ENCODE measurements around the gene TMEM259. TPM values are rescaled to one million over a fixed set of nuclear protein-coding genes. Genes with fewer than 3 reads are reported as not detected.

Gene TMEM259
- total and polyA plus RNA-seq, 2 donors (not counting 3 experiments of a cell fraction or from before 2014, with no cell fraction given) = 142 to 297 TPM

DNA sequence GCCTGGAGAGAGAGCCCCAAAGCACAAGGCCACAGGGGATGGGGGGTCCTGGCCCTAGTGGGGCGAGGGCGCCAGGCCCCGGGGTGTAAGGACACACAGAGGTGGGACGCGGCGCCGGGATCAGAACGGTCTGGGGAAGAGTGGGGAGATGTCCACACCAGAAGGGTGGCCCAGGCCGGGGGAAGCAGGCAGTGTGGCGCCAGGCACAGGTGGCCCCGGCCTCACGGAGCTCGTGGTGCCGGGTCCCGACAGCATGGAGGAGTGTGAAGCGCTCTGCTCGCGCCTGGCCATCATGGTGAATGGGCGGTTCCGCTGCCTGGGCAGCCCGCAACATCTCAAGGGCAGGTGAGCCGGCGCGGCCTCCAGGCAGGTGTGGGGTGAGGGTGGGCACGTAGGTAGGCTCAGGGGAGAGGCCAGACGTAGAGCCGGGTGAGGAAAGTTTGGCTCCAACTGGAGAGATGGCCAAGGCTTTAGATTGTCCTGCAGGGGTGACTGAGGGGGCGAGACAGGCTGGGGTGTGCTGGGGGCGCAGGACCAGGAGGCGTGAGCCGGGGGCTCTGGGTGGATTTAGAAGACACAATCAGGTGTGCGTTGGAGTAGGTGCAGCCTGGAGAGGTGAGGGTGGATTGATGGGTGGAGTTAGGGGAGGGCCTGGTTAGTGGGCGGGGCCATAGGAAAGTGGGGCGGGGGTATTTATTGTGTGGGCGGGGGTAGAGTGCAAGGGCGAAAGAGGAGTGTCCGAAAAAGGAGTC, 43.2 kb upstream of the TMEM259 start:
- Histone ChIP-seq H3K4me1 (ENCODE audit: control insufficient read depth, extremely low read depth, insufficient read depth, low read length) (peaks cover 24% of the 10 kb centered on the region), H3K27me3 (ENCODE audit: control insufficient read depth in 2 of 2, insufficient read depth in 2 of 2, low read length in 2 of 2) (no peaks in the 10 kb centered on the region), H3K9ac (replicated peaks; ENCODE audit: extremely low read depth, insufficient read depth, low read length) (no peak overlapping the region), H3K79me2 (ENCODE audit: control insufficient read depth, insufficient read depth, low read length) (no peaks in the 10 kb centered on the region), H3K9me3 (replicated peaks; ENCODE audit: control insufficient read depth, insufficient read depth, low read length) (no peaks in the 10 kb centered on the region), H2AFZ (ENCODE audit: low read depth, low read length) (no peak overlapping the region), H3K27ac (ENCODE audit: insufficient read depth, low read depth, low read length) (no peak overlapping the region), H4K20me1 (replicated peaks; ENCODE audit: control insufficient read depth, extremely low read depth, insufficient read depth, low read length) (no peaks in the 10 kb centered on the region), H3K4me2 (ENCODE audit: insufficient read depth, low read length) (no peak overlapping the region), H3K4me3 (replicated peaks in 1 of 3; ENCODE audit: insufficient read depth in 1 of 3, low read depth in 1 of 3, low read length in 3 of 3) (no peak overlapping the region), H3K9me1 (replicated peaks; ENCODE audit: control insufficient read depth, extremely low read depth, insufficient read depth, low read length) (no peaks in the 10 kb centered on the region), H3K36me3 (ENCODE audit: control insufficient read depth in 2 of 2, extremely low read depth in 1 of 2, insufficient read depth in 2 of 2, low read length in 2 of 2) (no peaks in the 10 kb centered on the region)
- TF ChIP-seq, protein P1, sequence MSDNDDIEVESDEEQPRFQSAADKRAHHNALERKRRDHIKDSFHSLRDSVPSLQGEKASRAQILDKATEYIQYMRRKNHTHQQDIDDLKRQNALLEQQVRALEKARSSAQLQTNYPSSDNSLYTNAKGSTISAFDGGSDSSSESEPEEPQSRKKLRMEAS (IDR thresholded peaks at IDR 0.05; ENCODE audit: insufficient read depth, insufficient read length) = no peak
- TF ChIP-seq POLR2A (IDR thresholded peaks at IDR 0.05; ENCODE audit: low read depth, low read length) (no peak), GATA2 (IDR thresholded peaks at IDR 0.05; ENCODE audit: insufficient read depth, insufficient read length, low read depth, low read length) (no peak), MYC (IDR thresholded peaks at IDR 0.05; ENCODE audit: low read depth, low read length) (no peak)
- CTCF ChIA-PET = interaction anchor here (1.0 to 1.9 kb wide), 14 partner anchors 9 to 150 kb away, joined by 3 to 13 read pairs (median 6); partner anchors contain the start of genes CNN2 and GPX4
- DNase-seq (ENCODE audit: low read depth, low spot score) (no peak), FAIRE-seq (no peak)
- POLR2A ChIA-PET = interaction anchor here (0.8 to 1.2 kb wide), 2 partner anchors 35 to 38 kb away, joined by 3 to 4 read pairs; no protein-coding TSS in a partner anchor
- intact Hi-C loops (cut with micrococcal nuclease) = no loop called here
- BruUV-seq (replicated peaks) = no TSS peak
- dilution Hi-C loops (cut with MboI; ENCODE audit: extremely low pct_ligation_motif_present, low sequenced_read_pairs) = no loop called here

DNA sequence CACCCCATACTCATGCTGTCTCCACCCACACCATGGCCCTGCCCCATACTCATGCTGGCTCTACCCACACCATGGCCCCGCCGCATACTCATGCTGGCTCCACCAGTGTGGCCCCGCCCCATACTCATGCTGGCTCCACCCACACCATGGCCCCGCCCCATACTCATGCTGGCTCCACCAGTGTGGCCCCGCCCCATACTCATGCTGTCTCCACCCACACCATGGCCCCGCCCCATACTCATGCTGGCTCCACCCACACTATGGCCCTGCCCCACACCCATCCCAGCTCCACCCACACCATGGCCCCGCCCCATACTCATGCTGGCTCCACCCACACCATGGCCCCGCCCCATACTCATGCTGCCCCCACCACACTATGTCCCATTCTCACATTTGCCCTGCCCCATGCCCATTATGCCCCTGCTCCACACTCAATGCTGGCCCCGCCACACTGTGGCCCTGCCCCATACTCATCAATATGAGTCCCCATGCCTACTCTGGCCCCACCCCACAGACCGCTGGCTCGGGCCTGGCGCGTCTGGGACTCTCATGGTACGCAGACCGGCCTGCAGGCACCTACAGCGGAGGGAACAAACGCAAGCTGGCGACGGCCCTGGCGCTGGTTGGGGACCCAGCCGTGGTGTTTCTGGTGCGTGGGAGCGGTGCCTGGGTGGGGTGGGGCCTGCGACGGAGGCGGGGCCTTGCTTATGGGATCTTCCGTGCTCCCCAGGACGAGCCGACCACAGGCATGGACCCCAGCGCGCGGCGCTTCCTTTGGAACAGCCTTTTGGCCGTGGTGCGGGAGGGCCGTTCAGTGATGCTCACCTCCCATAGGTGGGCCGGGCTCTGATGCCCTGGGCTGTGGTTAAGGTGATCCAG, 42.3 kb upstream of the TMEM259 start:
- Histone ChIP-seq H3K9ac (replicated peaks; ENCODE audit: extremely low read depth, insufficient read depth, low read length) (no peak overlapping the region), H3K4me3 (replicated peaks in 1 of 3; ENCODE audit: insufficient read depth in 1 of 3, low read depth in 1 of 3, low read length in 3 of 3) (no peak overlapping the region), H3K79me2 (ENCODE audit: control insufficient read depth, insufficient read depth, low read length) (no peaks in the 10 kb centered on the region), H3K36me3 (ENCODE audit: control insufficient read depth in 2 of 2, extremely low read depth in 1 of 2, insufficient read depth in 2 of 2, low read length in 2 of 2) (no peaks in the 10 kb centered on the region), H3K9me3 (replicated peaks; ENCODE audit: control insufficient read depth, insufficient read depth, low read length) (no peaks in the 10 kb centered on the region), H4K20me1 (replicated peaks; ENCODE audit: control insufficient read depth, extremely low read depth, insufficient read depth, low read length) (no peaks in the 10 kb centered on the region), H3K9me1 (replicated peaks; ENCODE audit: control insufficient read depth, extremely low read depth, insufficient read depth, low read length) (no peaks in the 10 kb centered on the region), H3K4me1 (ENCODE audit: control insufficient read depth, extremely low read depth, insufficient read depth, low read length) (peaks cover 22% of the 10 kb centered on the region), H2AFZ (ENCODE audit: low read depth, low read length) (no peak overlapping the region), H3K27me3 (ENCODE audit: control insufficient read depth in 2 of 2, insufficient read depth in 2 of 2, low read length in 2 of 2) (no peaks in the 10 kb centered on the region), H3K4me2 (ENCODE audit: insufficient read depth, low read length) (no peak overlapping the region), H3K27ac (ENCODE audit: insufficient read depth, low read depth, low read length) (no peak overlapping the region)
- ChIA-PET CTCF (no interaction called here), POLR2A (no interaction called here)
- BruUV-seq (replicated peaks) = no TSS peak
- dilution Hi-C loops (cut with MboI; ENCODE audit: extremely low pct_ligation_motif_present, low sequenced_read_pairs) (no loop called here), intact Hi-C loops (cut with micrococcal nuclease) (no loop called here)
- FAIRE-seq = no peak
- DNase-seq (ENCODE audit: low read depth, low spot score) = no peak
- TF ChIP-seq POLR2AphosphoS5 (IDR thresholded peaks at IDR 0.05; ENCODE audit: insufficient read depth, low read depth, low read length) = no peak
- no peak for TF ChIP-seq JUN (IDR thresholded peaks at IDR 0.05; ENCODE audit: borderline replicate concordance, insufficient read depth, insufficient read length, low read depth)
- no peak for TF ChIP-seq GATA2 (IDR thresholded peaks at IDR 0.05; ENCODE audit: insufficient read depth, insufficient read length, low read depth, low read length)
